WERI-Rb-1 (cell line): ENCODE results near the gene CHP1.
"Not testable (repeated sequence)": the region's sequence is repeated elsewhere in the genome, so short reads cannot be mapped to it uniquely, and the experiment has no call there.

Experiments used
- DNase-seq: peaks from one replicate; pipeline ENCODE4 v3.0.0-alpha.2; 2020
- H3K27ac ChIP-seq: fragments of 250-450 bp; sonication (Bioruptor Pico); 2 replicates; pipeline ENCODE4 v1.5.1; 2020; ENCODE audit warnings: mild to moderate bottlenecking, moderate library complexity
- H3K27me3 ChIP-seq: fragments of 250-450 bp; sonication (Bioruptor Pico); 2 replicates; pipeline ENCODE4 v1.5.1; 2021; ENCODE audit warnings: mild to moderate bottlenecking, low read depth, moderate library complexity; ENCODE audit not compliant: insufficient read depth, severe bottlenecking
- H3K36me3 ChIP-seq: fragments of 250-450 bp; sonication (Bioruptor Pico); 2 replicates; pipeline ENCODE4 v1.5.1; 2020; ENCODE audit warnings: mild to moderate bottlenecking, moderate library complexity
- H3K4me3 ChIP-seq: 2 replicates; pipeline ENCODE4 v1.5.1; 2011; ENCODE audit warnings: low read depth, mild to moderate bottlenecking, control low read depth, low read length
- H3K9me3 ChIP-seq: fragments of 250-450 bp; sonication (Bioruptor Pico); 2 replicates; pipeline ENCODE4 v1.5.1; 2021; ENCODE audit warnings: mild to moderate bottlenecking, moderate library complexity; ENCODE audit not compliant: severe bottlenecking
- TF ChIP-seq, protein P1 (sequence below): IDR thresholded peaks from 2 replicates; pipeline ENCODE4 v1.5.1; 2011; ENCODE audit warnings: low read depth, mild to moderate bottlenecking, control low read depth, inconsistent platforms, low read length

CHP1 gene

DNA sequence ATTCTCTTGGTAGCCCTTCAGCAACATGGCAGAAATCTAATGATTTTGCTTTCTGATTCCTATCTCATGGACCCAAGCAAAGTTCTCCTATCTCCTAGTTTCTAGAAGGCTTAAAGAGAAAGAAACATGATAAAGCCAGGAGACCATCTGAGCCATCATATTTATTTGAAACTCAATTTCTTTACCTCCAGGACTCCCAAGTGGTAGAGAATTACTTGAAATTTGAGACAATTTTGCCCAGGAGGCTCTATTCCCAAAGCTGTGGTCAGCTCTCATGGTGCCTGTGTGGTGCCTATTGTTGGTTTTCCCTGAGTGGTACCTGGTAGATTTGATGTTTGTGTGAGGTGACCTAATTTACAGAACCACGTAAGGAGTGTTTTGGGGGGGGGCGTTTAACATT, 38.8 kb downstream of the CHP1 start:
- H3K27me3 ChIP-seq = no peaks in the 10 kb centered on the region
- DNase-seq = no peak
- H3K4me3 ChIP-seq = no peak overlapping the region
- no peak overlapping the region for H3K27ac ChIP-seq
- peaks cover 17% of the 10 kb centered on the region; the same call in 1 of the 2 replicates for H3K36me3 ChIP-seq
- no peaks in the 10 kb centered on the region for H3K9me3 ChIP-seq
- TF ChIP-seq, protein P1, sequence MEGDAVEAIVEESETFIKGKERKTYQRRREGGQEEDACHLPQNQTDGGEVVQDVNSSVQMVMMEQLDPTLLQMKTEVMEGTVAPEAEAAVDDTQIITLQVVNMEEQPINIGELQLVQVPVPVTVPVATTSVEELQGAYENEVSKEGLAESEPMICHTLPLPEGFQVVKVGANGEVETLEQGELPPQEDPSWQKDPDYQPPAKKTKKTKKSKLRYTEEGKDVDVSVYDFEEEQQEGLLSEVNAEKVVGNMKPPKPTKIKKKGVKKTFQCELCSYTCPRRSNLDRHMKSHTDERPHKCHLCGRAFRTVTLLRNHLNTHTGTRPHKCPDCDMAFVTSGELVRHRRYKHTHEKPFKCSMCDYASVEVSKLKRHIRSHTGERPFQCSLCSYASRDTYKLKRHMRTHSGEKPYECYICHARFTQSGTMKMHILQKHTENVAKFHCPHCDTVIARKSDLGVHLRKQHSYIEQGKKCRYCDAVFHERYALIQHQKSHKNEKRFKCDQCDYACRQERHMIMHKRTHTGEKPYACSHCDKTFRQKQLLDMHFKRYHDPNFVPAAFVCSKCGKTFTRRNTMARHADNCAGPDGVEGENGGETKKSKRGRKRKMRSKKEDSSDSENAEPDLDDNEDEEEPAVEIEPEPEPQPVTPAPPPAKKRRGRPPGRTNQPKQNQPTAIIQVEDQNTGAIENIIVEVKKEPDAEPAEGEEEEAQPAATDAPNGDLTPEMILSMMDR = no peak

DNA sequence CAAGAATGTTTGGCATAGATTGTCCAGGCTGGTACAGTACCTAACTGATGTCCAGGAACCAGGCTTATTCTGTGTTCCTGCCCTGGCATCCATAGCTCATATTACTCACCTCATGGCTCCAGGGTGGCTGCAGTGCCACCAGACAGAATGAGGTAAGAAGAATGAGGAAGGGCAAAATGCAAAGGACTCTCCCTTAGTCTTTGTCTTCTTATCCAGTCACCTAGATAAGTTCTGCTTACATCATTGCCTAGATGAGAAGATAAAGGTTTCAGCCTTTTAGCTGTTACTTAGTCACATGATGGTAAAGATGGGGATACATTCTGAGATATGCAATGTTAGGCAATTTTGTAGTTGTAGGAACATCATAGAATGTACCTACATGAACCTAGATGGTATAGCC, 45.8 kb downstream of the CHP1 start:
- TF ChIP-seq, protein P1 = no peak
- no peak for DNase-seq
- no peaks in the 10 kb centered on the region for H3K27me3 ChIP-seq

DNA sequence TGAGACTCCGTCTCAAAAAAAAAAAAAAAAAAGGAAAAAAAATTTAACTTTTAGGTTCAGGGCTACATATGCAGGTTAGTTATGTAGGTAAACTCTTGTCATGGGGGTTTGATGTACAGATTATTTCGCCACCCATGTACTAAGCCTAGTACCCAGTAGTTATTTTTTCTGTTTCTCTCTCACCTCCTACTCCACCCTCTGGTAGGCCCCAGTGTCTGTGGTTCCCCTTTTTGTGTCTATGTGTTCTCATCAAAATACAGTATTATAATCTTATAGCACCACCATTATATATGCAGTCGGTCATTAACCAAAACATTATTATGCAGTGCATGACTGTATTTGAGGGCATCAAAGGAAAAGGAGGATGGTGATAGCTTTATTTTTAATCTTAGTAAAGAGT, 47.3 kb downstream of the CHP1 start:
- no peak for DNase-seq
- Histone ChIP-seq H3K27ac (no peak overlapping the region), H3K36me3 (peaks cover 21% of the 10 kb centered on the region)

More for the DNA sequence above, 45.8 kb downstream of the CHP1 start:
- Histone ChIP-seq H3K27ac (no peak overlapping the region), H3K36me3 (peaks cover 29% of the 10 kb centered on the region), H3K9me3 (no peaks in the 10 kb centered on the region), H3K4me3 (no peak overlapping the region)

DNA sequence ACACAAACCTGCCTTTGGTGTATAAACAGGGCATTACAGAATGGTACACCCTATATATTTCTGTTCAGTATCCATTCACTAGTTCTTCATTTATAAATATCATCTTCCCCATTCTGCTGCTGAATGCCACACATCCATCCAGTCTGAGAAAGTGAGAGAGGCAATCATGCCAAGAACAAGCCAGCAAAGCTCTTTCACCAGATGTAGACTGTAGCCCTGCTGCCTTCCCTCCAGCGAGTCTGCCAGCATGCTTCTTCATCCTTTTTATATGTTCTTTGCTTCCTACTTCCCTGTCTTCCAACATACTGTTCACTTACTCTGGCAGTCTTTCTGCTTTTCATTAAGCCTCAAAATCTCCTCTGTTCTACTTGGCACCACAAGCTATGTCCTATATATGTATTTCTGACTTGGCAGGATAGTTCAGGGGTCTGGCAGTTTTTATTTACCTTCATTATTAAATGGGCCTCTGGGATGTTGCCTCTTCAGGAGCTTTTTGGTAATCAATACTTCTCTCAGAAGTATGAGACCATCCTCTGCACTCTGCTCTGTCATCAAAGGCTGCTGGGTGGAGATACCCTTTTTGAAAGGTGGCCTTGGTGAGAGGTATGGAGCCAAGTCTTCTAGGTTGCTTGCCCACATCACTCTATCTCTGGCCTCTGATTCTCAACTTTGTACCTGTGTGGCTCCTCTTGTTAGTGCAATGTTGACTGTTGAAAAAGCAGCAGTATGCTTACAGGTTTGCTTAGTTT, 48.6 kb downstream of the CHP1 start:
- H3K36me3 ChIP-seq = peaks cover 18% of the 10 kb centered on the region
- H3K27me3 ChIP-seq = no peaks in the 10 kb centered on the region
- no peak for DNase-seq
- H3K4me3 ChIP-seq = no peak overlapping the region
- H3K27ac ChIP-seq = no peak overlapping the region
- TF ChIP-seq, protein P1 = no peak
- no peaks in the 10 kb centered on the region for H3K9me3 ChIP-seq

More for the DNA sequence above, 47.3 kb downstream of the CHP1 start:
- H3K4me3 ChIP-seq = no peak overlapping the region
- no peaks in the 10 kb centered on the region for H3K27me3 ChIP-seq
- no peaks in the 10 kb centered on the region for H3K9me3 ChIP-seq
- TF ChIP-seq, protein P1 = no peak

DNA sequence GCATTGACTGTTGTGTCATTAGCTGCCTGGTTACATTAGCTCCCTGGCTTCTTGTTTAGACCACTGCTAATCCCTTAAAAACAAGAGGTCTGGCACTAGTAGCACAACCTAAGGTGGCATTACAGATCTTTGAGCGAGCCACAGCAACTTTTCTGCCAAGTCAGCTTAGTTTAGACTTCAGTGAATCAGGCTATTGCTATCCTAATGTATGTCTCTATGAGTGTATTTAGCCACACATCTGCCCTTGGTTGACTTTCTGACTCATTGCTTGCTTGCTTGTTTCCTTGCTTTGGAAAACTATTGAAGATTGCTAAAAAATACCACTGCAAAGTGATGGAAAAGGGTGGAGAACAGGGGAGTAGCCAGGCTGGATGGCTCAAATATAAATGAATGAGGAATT, 50.2 kb downstream of the CHP1 start:
- H3K36me3 ChIP-seq = peaks cover 30% of the 10 kb centered on the region
- TF ChIP-seq, protein P1 = no peak
- H3K4me3 ChIP-seq = no peak overlapping the region
- H3K27me3 ChIP-seq = no peaks in the 10 kb centered on the region
- no peaks in the 10 kb centered on the region for H3K9me3 ChIP-seq
- H3K27ac ChIP-seq = no peak overlapping the region
- DNase-seq = no peak

DNA sequence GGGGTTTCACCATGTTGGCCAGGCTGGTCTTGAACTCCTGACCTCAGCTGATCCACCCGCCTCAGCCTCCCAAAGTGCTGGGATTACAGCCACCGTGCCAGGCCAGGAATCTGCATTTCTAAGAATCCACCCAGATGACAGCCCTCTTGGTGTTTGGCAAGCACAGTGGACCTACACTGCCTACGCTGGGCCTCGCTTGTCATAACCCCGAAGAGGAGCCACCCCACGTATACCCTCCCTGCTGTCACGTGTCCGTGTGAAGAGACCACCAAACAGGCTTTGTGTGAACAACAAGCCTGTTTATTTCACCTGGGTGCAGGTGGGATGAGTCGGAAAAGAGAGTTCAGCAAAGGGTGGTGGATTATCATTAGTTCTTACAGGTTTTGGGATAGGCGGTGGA, 51.4 kb downstream of the CHP1 start:
- not testable (repeated sequence) for DNase-seq, H3K27me3 ChIP-seq, H3K9me3 ChIP-seq, H3K4me3 ChIP-seq
- peaks cover 42% of the 10 kb centered on the region for H3K36me3 ChIP-seq
- H3K27ac ChIP-seq = peak overlapping the region; percentile 94

DNA sequence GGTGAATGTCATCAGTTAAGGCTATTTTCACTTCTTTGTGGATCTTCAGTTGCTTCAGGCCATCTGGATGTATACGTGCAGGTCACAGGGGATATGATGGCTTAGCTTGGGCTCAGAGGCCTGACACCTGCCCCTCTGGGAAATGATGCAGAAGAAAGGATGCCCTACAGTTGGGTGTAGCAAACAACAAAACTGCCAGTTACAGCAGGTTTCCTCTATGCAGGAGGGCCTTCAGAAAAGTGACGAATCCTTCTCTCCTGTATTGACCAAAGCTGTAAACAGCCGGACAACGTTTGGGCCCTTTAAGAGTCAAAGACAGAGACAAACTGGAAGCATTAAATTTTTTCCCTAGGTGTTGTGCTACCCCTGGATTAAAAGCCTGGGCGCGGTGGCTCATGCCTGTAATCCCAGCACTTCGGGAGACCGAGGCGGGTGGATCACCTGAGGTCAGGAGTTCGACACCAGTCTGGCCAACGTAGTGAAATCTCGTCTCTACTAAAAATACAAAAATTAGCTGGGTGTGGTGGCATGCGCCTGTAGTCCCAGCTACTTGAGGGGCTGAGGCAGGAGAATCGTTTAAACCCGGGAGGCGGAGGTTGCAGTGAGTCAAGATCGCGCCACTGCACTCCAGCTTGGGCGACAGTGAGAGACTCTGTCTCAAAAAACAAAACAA, 52.0 kb downstream of the CHP1 start:
- Histone ChIP-seq H3K4me3 (peak overlapping the region; percentile 92), H3K36me3 (peaks cover 49% of the 10 kb centered on the region), H3K27ac (peak overlapping the region; percentile 94)
- not testable (repeated sequence) for H3K9me3 ChIP-seq, H3K27me3 ChIP-seq
- peak; percentile 53 for DNase-seq
